GM15510 (cell line): Measurements from ENCODE around the gene OSBP2.
A peak's percentile ranks its signal among the peaks of the same experiment; 100 is the strongest.

ENCODE experiments used
- POLR2A ChIP-seq: IDR thresholded peaks from 3 replicates; pipeline ENCODE4 v1.6.1; 2011; ENCODE audit warnings: borderline replicate concordance; ENCODE audit not compliant: insufficient read length; ENCODE audit errors: extremely low read depth

OSBP2 gene

GRCh38 chr22:30694640-30695350 lies at the start of gene OSBP2:
Gene OSBP2 (plus strand): TSS chr22:30694874. CDS start chr22:30694910, 36 bp downstream.
- no peak for TF ChIP-seq POLR2A

- TF ChIP-seq POLR2A, result no peak
Measured at GRCh38 chr22:30646518-30647160, 48.0 kb upstream of the OSBP2 start.

GRCh38 chr22:30647536-30647935 lies 47.1 kb upstream of the OSBP2 start:
- TF ChIP-seq POLR2A, result no peak

GRCh38 chr22:30648825-30649224 lies 45.8 kb upstream of the OSBP2 start:
- TF ChIP-seq POLR2A, result no peak

- TF ChIP-seq POLR2A, result no peak
Measured at GRCh38 chr22:30649430-30650007, 45.2 kb upstream of the OSBP2 start.

GRCh38 chr22:30650508-30651116 lies 44.1 kb upstream of the OSBP2 start:
- TF ChIP-seq POLR2A, result no peak

- no peak for TF ChIP-seq POLR2A
Measured at GRCh38 chr22:30652852-30653251, 41.8 kb upstream of the OSBP2 start.

GRCh38 chr22:30654361-30654760 lies 40.3 kb upstream of the OSBP2 start:
- TF ChIP-seq POLR2A, result no peak

- TF ChIP-seq POLR2A, result no peak
Measured at GRCh38 chr22:30655532-30655931, 39.1 kb upstream of the OSBP2 start.

- no peak for TF ChIP-seq POLR2A
Measured at GRCh38 chr22:30662040-30662439, 32.6 kb upstream of the OSBP2 start.

- TF ChIP-seq POLR2A, result no peak
Measured at GRCh38 chr22:30664798-30665197, 29.9 kb upstream of the OSBP2 start.

GRCh38 chr22:30665266-30665665 lies 29.4 kb upstream of the OSBP2 start:
- no peak for TF ChIP-seq POLR2A

- TF ChIP-seq POLR2A, result no peak
Measured at GRCh38 chr22:30665786-30666185, 28.9 kb upstream of the OSBP2 start.

GRCh38 chr22:30667107-30667493 lies 27.6 kb upstream of the OSBP2 start:
- no peak for TF ChIP-seq POLR2A

GRCh38 chr22:30667494-30668385 lies 26.9 kb upstream of the OSBP2 start, which contains the start of gene DUSP18:
Gene DUSP18 (minus strand): TSS chr22:30667875. CDS start chr22:30664003, 3,872 bp downstream.
- TF ChIP-seq POLR2A, result peak; percentile 68

GRCh38 chr22:30668386-30668710 lies 26.3 kb upstream of the OSBP2 start:
- TF ChIP-seq POLR2A, result no peak

GRCh38 chr22:30671071-30671470 lies 23.6 kb upstream of the OSBP2 start:
- no peak for TF ChIP-seq POLR2A
